H1 (cell line): ENCODE measurements around the gene LCT. TPM values are rescaled to one million over a fixed set of nuclear protein-coding genes. Genes with fewer than 3 reads are reported as not detected.

ENCODE experiments used
- ATF2 ChIP-seq: IDR thresholded peaks from 2 replicates; pipeline ENCODE4 v1.6.1; 2012; ENCODE audit warnings: low read length, inconsistent platforms
- CBX5 ChIP-seq: fragments of 300-800, 300-1000 bp; sonication (generic); IDR thresholded peaks from 2 replicates; pipeline ENCODE4 v1.7.1; 2016; ENCODE audit warnings: antibody characterized with exemption, low read length, low read depth
- CHD7 ChIP-seq: fragments of 300-600 bp; sonication (generic); IDR thresholded peaks from 2 replicates; pipeline ENCODE4 v1.7.1; 2012; ENCODE audit warnings: low read length, moderate library complexity, mild to moderate bottlenecking, inconsistent platforms; ENCODE audit not compliant: insufficient replicate concordance
- SP1 ChIP-seq: IDR thresholded peaks from 2 replicates; pipeline ENCODE4 v1.6.1; 2011; ENCODE audit warnings: low read depth, low read length
- polyA plus RNA-seq, 7 experiments: library from polyadenylated mRNA; depleted of rRNA in 3 of 7; stranded (reverse) in 5 of 7; unstranded in 2 of 7; fragments of >200 nt in 5 of 7; fragments of 200-250 nt in 2 of 7; gene quantifications; 1 replicate in 5 of 7; 2 replicates in 1 of 7; 4 replicates in 1 of 7; pipeline versions ENCODE4 v1.2.1 to v1.2.3, GENCODE V29; 2011 to 2013; ENCODE audit warnings: missing spikeins in 2 of 7, mixed read lengths in 2 of 7
- total RNA-seq: library from RNA; stranded (reverse); fragmentation: NEBNext Ultra II Directional; extraction: Animal tissue kit (Norgen Biotek cat#: 25700); gene quantifications from 2 replicates; pipeline ENCODE4 v1.2.1, GENCODE V29; 2021

Gene LCT
- total and polyA plus RNA-seq, 2 of the 8 experiments (the other 6 are each of a cell fraction or from before 2014, with no cell fraction given), result 0.06 TPM; not detected in 1

- TF ChIP-seq CHD7 (no peak), CBX5 (no peak), SP1 (no peak), ATF2 (no peak)
- TF ChIP-seq, all 59 proteins: peak for 0
Observed at GRCh38 chr2:135745545-135745944, 91.4 kb downstream of the LCT start (continued).
